GM21619 (cell line): ENCODE data around the gene CCPG1.

Experiments
- ATAC-seq: cut with Tn5 transposase; IDR thresholded peaks from one replicate; pipeline ENCODE4 v1.9.1; 2021; ENCODE audit not compliant: unreplicated experiment

CCPG1 gene

GRCh38 chr15:55389264-55389607 is 18.9 kb downstream of the CCPG1 start:
- no peak for ATAC-seq

DNA sequence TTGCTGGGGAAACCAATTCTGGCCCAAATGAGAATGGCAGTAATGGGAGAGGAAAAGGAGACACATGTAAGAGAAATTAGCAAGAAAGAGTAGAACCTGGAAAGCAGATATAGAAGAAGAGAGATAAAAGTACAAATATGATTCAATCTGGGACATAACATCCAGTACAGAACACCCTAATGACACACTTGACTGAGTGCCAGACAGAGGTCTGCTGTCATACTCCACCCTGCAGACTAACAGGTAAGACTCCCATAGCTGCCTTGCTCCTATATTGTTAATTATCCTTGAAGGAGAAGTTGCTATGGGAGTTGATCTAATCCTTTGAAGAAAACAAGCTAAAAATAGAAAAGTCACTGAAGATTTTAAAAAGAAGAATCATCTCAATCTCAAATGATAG is 21.1 kb downstream of the CCPG1 start:
- ATAC-seq = no peak

- no peak for ATAC-seq
Observed at GRCh38 chr15:55383687-55384086, 24.5 kb downstream of the CCPG1 start.

- no peak for ATAC-seq
Observed at GRCh38 chr15:55381595-55381994, 26.6 kb downstream of the CCPG1 start.

DNA sequence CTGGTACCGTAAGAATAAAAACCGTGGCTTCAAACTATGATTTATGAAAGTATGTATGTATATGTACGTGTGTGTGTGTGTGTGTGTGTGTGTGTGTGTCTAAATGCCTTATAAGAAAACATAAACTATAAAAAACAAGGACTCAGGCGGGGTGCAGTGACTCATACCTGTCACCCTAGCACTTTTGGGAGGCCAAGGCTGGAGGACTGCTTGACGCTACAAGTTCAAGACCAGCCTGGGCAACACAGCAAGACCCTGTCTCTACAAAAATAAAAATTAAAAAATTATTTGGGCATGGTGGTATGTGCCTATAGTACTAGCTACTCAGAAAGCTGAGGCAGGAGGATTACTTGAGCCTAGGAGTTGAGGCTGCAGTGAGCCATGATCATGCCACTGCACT is 29.1 kb downstream of the CCPG1 start:
- ATAC-seq = no peak

DNA sequence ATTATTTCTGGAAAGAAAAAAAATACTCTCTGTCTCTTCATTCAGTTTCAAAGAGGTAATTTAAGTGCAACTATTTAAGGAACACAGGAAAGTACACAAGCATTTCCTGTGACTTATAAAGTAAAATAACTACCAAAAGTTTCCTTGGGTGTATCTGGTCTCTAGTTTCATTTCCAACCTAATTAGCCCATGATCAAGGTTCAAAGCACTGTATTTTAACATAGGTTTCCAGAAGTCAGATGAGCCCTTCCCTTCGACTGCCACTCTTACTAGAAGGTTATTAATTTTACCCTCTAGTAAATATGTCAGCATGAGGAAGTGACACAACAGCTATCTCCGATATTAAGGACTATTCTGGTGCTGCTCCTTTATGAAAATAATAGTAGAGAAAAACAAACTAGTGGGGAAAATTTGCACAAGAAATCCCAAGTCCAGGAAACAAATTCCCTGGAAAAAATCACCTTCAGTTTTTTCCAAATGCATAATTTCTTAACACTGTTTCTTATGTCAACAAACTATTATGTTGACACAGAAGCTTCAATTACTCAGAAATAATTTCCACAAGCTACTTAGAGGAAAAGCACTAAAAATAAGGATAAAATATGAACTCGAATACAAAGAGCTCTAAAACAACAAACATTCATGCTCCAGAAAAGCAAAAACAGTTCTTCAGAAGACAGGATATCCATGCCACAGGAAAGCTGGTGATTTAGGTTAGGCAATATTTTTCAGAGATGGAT is 35.3 kb downstream of the CCPG1 start:
- ATAC-seq = peak; percentile 53

DNA sequence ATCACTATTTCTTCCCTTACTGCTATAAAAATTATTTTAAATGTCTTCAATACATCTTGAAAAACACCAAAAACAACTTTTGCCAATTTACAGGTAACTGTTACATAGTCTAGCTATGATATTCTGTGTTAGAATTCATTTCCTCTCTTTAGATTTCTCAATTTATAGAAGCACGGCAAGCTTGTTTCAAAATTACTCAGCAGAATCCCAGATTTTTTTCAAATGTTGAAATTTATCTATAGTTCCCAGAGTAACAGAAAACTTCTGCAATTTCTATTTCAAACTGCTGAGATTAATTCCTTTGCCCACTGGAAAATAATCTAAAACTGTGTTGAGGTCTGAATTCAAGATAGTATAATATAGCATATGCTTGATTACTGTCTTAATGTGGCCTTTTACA is 41.2 kb downstream of the CCPG1 start:
- ATAC-seq = no peak

DNA sequence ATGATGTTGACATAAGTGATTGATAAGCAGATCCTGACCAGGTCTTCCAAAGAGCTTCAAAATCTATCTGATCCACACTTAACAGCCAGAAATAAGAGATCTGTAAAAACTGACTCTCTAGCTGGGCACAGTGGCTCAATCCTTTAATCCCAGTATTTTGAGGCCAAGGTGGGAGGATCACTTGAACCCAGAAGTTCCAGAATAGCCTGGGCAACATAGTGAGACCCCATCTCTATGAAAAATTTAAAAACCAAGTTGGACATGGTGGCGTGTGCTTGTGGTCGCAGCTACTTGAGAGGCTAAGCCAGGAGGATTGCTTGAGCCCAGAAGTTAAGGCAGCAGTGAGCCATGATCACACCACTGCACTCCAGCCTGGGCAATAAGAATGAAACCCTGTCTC is 45.5 kb downstream of the CCPG1 start:
- ATAC-seq = no peak

DNA sequence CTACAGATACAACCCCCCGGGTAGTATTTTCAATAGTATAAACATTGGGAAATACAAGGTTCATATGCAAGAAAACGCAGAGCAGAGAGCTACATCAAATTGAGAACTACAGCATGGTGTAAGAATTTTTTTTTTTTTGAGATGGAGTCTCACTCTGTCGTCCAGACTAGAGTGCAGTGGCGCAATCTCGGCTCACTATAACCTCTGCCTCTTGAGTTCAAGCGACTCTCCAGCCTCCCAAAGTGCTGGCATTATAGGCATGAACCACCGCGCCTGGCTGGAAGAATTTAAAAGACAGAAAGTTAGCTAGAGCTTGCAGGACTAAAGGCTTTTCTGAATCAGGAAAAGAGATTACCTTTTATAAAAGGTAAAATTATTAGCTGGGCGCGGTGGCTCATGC is 47.1 kb downstream of the CCPG1 start:
- ATAC-seq = no peak

DNA sequence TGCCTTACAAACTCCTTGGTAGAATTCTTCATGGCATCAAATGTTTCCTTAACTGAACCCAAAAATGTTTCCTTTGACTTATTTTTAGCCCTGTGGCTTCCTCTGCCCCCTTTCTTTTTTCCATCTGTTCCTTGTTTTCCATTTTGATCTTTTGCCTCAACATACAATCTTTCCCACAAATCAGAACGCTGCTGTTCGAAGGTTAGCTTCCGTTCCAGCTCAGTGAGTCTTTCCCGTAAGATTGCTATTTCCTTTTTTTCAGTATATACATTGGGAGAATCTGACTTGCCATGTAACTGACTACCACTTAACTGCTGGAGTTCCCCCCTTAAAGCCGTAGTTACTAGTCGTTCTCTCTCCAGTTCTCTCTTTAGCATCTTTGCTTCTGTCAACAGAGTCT is 47.9 kb downstream of the CCPG1 start:
- no peak for ATAC-seq

- ATAC-seq = no peak
Observed at GRCh38 chr15:55358471-55358870, 49.7 kb downstream of the CCPG1 start.

GRCh38 chr15:55357774-55358173 is 50.4 kb downstream of the CCPG1 start:
- no peak for ATAC-seq

DNA sequence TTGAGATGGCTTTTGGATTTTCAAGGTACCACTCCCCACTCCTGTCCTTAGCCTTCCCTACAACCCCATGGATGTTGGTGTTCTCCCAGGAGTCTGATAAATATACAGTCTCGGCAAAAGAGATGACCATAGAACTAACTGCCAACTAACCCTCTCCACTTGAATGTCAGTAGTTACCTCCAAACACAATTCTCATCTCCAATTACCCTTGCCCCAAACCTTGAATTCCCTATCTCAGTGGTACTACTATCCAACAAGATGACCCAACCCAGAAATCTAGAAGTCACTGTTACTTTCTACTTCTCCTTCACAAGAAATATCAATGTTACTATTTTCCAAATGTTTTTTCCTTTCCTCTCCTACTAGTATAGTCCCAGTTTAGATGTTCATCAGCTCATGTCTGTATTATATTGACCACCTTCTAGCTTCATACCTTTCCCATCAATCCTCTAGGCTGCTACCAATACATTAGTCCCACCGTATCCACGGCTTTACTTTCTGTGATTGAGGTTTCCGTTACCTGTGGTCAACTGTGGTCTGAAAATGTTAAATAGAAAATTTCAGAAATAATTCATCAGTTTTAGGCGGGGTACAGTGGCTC is 51.1 kb downstream of the CCPG1 start:
- no peak for ATAC-seq

- no peak for ATAC-seq
Observed at GRCh38 chr15:55353025-55353424, 55.1 kb downstream of the CCPG1 start.

DNA sequence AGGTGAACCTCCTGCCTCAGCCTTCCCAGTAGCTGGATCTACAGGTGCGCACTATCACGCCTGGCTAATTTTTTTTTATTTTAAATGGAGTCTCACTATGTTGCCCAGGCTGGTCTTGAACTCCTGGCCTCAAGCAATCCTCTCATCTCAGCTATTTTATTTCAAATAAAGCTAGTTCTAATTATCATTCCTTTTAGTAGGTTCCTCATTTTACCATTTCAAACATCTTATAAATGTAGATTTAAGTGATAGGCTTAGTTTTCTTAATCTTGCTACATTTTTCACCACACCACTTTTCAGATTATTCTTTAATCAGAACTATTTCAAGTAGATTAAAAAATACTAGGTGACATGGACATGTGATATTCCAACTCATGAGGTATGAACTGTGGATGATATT is 58.9 kb downstream of the CCPG1 start:
- no peak for ATAC-seq

- no peak for ATAC-seq
Observed at GRCh38 chr15:55348281-55348778, 59.8 kb downstream of the CCPG1 start.

GRCh38 chr15:55344206-55344605 is 64.0 kb downstream of the CCPG1 start:
- no peak for ATAC-seq

- no peak for ATAC-seq
Observed at GRCh38 chr15:55343168-55343567, 65.0 kb downstream of the CCPG1 start.

- ATAC-seq = no peak
Observed at GRCh38 chr15:55337160-55337559, 71.0 kb downstream of the CCPG1 start.

DNA sequence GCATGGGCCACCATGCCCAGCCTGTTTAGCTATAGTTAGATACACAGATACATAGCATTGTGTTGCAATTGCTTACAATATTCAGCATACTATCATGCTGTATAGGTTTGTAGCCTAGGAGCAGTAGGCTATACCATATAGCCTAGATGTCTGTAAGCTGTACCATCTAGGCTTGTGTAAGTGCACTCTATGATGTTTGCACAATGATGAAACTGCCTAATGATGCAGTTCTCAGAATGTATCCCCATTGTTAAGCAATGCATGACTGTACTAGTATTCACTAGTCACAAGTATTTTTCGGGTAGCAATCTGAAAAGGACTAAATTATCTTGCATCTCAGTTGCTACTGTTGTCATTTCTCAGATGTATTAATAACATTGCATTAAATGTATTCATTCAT is 73.2 kb downstream of the CCPG1 start:
- ATAC-seq = no peak

DNA sequence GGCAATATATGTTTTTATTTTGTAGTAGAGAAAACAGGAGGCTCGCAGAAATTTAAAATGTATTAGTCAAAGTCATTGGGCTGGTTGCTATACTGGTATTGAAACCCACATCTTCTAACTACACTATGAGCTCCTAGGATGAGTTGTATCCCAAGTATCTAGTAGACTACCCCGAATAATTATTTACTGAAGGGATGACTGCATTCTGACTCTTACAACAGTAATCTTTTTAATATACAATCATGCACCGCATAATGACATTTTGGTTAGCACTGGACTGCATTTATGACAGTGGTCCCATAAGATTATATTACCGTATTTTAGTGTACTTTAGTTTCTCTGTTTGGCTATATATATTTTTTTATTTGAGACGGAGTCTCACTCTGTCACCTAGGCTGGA is 73.8 kb downstream of the CCPG1 start:
- ATAC-seq = no peak

- ATAC-seq = no peak
Observed at GRCh38 chr15:55327387-55327786, 80.8 kb downstream of the CCPG1 start.

GRCh38 chr15:55322467-55322866 is 85.7 kb downstream of the CCPG1 start:
- ATAC-seq = no peak
